K562 (cell line): ENCODE results near the gene ADGRL3. TPM values are rescaled to one million over a fixed set of nuclear protein-coding genes. Genes with fewer than 3 reads are reported as not detected.

ENCODE experiments used
- PHB2 ChIP-seq: fragments of 450-650 bp; IDR thresholded peaks from 2 replicates; pipeline ENCODE4 v1.6.1; 2017; ENCODE audit warnings: low read depth
- TCF3 ChIP-seq: sonication (generic); formaldehyde crosslinking; IDR thresholded peaks from 2 replicates; pipeline ENCODE4 v1.4.0; 2020; ENCODE audit warnings: mild to moderate bottlenecking, missing genetic modification reagents
- polyA plus RNA-seq, 8 experiments: library from polyadenylated mRNA; depleted of rRNA in 4 of 8; stranded (reverse) in 5 of 8; unstranded in 3 of 8; fragments of >200 nt; fragmentation: Nextera tagmentation in 2 of 8; fragmentation: Illumina TruSeq in 1 of 8; extraction: Ambion mirVana in 2 of 8; extraction: Trizol in 1 of 8; gene quantifications; 2 replicates each; pipeline versions ENCODE4 v1.2.1 to v1.2.3, GENCODE V29; 2011 to 2014; ENCODE audit warnings: inconsistent platforms in 1 of 8, missing spikeins in 1 of 8
- total RNA-seq, 7 experiments: library from RNA; depleted of rRNA in 6 of 7; stranded (reverse); fragments of >200 nt in 6 of 7; fragmentation: Illumina TruSeq in 2 of 7; extraction: Trizol in 2 of 7; gene quantifications; 2 replicates each; pipeline versions ENCODE4 v1.2.1 to v1.2.3, GENCODE V29; 2011 to 2021; ENCODE audit warnings: low replicate concordance in 1 of 7
- TF ChIP-seq, protein P1 (sequence below), 2 experiments: fragments of 450-650 bp; formaldehyde crosslinking in 1 of 2; IDR thresholded peaks; 2 replicates each; pipeline versions ENCODE4 v1.4.0 to v1.6.1; 2014 to 2020; ENCODE audit warnings: mild to moderate bottlenecking in 2 of 2, borderline replicate concordance in 1 of 2, low read depth in 1 of 2
- TF ChIP-seq, protein P2 (sequence below): fragments of 450-650 bp; IDR thresholded peaks from 2 replicates; pipeline ENCODE4 v1.6.1; 2016; ENCODE audit warnings: low read depth, mild to moderate bottlenecking, moderate library complexity
- TF ChIP-seq, protein P3 (sequence below): IDR thresholded peaks from 2 replicates; pipeline ENCODE4 v1.6.1; 2016; ENCODE audit warnings: missing genetic modification characterization, missing compliant biosample characterization

ADGRL3 gene
- total and polyA plus RNA-seq, 9 of the 15 experiments (the other 6 are each of a cell fraction or from before 2014, with no cell fraction given): 0.03 to 0.14 (median 0.04) TPM; not detected in 2

DNA sequence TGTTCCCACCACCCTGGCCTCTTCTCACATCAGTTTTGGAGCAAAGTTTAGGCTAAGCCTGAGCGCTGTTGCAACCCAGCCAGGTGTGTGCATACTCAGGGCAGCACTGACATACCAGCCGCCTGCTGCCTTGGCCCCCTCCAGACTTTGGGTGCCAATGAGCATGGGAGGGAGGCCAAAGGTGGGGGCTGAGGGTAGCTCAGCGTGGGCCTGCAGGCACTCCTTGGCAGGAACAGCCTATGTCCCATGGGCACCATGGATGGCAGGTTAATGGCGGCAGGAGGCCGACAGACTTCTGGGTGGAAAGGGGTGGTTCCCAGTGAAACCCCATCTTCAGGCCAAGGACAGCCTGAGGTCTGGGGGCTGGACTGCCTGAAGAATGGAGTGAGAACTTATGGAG, 462.2 kb downstream of the ADGRL3 start (continued):
- TF ChIP-seq, protein P1, sequence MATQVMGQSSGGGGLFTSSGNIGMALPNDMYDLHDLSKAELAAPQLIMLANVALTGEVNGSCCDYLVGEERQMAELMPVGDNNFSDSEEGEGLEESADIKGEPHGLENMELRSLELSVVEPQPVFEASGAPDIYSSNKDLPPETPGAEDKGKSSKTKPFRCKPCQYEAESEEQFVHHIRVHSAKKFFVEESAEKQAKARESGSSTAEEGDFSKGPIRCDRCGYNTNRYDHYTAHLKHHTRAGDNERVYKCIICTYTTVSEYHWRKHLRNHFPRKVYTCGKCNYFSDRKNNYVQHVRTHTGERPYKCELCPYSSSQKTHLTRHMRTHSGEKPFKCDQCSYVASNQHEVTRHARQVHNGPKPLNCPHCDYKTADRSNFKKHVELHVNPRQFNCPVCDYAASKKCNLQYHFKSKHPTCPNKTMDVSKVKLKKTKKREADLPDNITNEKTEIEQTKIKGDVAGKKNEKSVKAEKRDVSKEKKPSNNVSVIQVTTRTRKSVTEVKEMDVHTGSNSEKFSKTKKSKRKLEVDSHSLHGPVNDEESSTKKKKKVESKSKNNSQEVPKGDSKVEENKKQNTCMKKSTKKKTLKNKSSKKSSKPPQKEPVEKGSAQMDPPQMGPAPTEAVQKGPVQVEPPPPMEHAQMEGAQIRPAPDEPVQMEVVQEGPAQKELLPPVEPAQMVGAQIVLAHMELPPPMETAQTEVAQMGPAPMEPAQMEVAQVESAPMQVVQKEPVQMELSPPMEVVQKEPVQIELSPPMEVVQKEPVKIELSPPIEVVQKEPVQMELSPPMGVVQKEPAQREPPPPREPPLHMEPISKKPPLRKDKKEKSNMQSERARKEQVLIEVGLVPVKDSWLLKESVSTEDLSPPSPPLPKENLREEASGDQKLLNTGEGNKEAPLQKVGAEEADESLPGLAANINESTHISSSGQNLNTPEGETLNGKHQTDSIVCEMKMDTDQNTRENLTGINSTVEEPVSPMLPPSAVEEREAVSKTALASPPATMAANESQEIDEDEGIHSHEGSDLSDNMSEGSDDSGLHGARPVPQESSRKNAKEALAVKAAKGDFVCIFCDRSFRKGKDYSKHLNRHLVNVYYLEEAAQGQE (IDR thresholded peaks at IDR 0.05; ENCODE audit: borderline replicate concordance): no peak
- TF ChIP-seq, protein P1 (CRISPR knock-in tag; IDR thresholded peaks at IDR 0.05; ENCODE audit: low read depth): no peak
- TF ChIP-seq, protein P2, sequence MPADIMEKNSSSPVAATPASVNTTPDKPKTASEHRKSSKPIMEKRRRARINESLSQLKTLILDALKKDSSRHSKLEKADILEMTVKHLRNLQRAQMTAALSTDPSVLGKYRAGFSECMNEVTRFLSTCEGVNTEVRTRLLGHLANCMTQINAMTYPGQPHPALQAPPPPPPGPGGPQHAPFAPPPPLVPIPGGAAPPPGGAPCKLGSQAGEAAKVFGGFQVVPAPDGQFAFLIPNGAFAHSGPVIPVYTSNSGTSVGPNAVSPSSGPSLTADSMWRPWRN: no peak
- TF ChIP-seq, protein P3, sequence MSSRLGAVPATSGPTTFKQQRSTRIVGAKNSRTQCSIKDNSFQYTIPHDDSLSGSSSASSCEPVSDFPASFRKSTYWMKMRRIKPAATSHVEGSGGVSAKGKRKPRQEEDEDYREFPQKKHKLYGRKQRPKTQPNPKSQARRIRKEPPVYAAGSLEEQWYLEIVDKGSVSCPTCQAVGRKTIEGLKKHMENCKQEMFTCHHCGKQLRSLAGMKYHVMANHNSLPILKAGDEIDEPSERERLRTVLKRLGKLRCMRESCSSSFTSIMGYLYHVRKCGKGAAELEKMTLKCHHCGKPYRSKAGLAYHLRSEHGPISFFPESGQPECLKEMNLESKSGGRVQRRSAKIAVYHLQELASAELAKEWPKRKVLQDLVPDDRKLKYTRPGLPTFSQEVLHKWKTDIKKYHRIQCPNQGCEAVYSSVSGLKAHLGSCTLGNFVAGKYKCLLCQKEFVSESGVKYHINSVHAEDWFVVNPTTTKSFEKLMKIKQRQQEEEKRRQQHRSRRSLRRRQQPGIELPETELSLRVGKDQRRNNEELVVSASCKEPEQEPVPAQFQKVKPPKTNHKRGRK (tag): no peak
- TF ChIP-seq PHB2: no peak
- TF ChIP-seq TCF3 (CRISPR knock-in tag): no peak
